ENCODE data around the gene NME8. TPM values are rescaled to one million over a fixed set of nuclear protein-coding genes. Genes with fewer than 3 reads are reported as not detected.

Gene NME8
- total RNA-seq, 3 donors from 2014 or later (not counting 1 experiment from before 2014, with no cell fraction given) = 23.5 to 37.0 (median 27.1) TPM

DNA sequence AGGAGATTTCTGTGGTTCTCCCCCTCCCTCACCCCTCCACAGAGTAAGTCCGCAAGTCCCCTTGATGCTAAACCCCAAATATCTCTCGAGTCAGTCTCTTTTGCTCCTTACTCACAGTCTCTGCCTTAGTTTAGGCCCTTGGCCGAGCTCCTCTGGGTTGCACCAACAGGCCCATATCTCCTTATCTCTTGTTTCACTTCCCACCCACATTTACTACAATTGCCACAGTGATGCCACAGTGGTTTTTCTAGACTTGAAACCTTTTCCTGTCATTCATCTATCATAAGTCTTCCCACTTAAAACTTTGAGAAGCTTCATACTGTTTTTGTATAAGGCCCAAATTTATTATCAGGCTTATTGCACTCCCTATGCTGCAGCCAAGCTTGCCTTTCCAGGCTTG, 23.4 kb upstream of the NME8 start:
- no peak overlapping the region for H3K4me3 ChIP-seq (ENCODE audit: low read length)
- peak overlapping the region; percentile 49 for H3K4me3 Mint-ChIP-seq
- peaks cover 2 to 12% of the 10 kb centered on the region in 2 donors for H3K27me3 Mint-ChIP-seq (ENCODE audit: low read depth in 2 of 2)
- H3K27me3 ChIP-seq (ENCODE audit: control insufficient read depth, insufficient read depth, low read length) = no peaks in the 10 kb centered on the region
- H3K9me3 Mint-ChIP-seq = no peaks in the 10 kb centered on the region
- no peak for DNase-seq
- H3K9me3 ChIP-seq (ENCODE audit: control insufficient read depth, insufficient read depth, low read length) = no peaks in the 10 kb centered on the region
- TF ChIP-seq, protein P1, sequence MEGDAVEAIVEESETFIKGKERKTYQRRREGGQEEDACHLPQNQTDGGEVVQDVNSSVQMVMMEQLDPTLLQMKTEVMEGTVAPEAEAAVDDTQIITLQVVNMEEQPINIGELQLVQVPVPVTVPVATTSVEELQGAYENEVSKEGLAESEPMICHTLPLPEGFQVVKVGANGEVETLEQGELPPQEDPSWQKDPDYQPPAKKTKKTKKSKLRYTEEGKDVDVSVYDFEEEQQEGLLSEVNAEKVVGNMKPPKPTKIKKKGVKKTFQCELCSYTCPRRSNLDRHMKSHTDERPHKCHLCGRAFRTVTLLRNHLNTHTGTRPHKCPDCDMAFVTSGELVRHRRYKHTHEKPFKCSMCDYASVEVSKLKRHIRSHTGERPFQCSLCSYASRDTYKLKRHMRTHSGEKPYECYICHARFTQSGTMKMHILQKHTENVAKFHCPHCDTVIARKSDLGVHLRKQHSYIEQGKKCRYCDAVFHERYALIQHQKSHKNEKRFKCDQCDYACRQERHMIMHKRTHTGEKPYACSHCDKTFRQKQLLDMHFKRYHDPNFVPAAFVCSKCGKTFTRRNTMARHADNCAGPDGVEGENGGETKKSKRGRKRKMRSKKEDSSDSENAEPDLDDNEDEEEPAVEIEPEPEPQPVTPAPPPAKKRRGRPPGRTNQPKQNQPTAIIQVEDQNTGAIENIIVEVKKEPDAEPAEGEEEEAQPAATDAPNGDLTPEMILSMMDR (IDR thresholded peaks at IDR 0.05) = no peak
- WGBS (ENCODE audit: insufficient coverage) = 27% methylated on average over 2 of the region's 3 CpGs
- H3K27ac ChIP-seq (ENCODE audit: low read length) = no peak overlapping the region
- peaks cover 30 to 34% of the 10 kb centered on the region in 2 donors for H3K4me1 Mint-ChIP-seq
- peaks cover 10% of the 10 kb centered on the region for H3K36me3 Mint-ChIP-seq
- intact Hi-C loops (cut with micrococcal nuclease) = no loop called here
- no peaks in the 10 kb centered on the region for H3K36me3 ChIP-seq (ENCODE audit: control insufficient read depth, insufficient read depth, low read length)
- H3K4me1 ChIP-seq (ENCODE audit: control insufficient read depth, insufficient read depth, low read length) = peaks cover 9% of the 10 kb centered on the region
- H3K27ac Mint-ChIP-seq = peak overlapping the region; percentile 57 to 61
- peak; percentile 36 to 90 (median 61) for ATAC-seq

GRCh38 chr7:37826825-37827224, 21.6 kb upstream of the NME8 start:
- H3K36me3 ChIP-seq (ENCODE audit: control insufficient read depth, insufficient read depth, low read length) = no peaks in the 10 kb centered on the region
- TF ChIP-seq, protein P1 (IDR thresholded peaks at IDR 0.05) = no peak
- no peaks in the 10 kb centered on the region for H3K9me3 ChIP-seq (ENCODE audit: control insufficient read depth, insufficient read depth, low read length)
- no peaks in the 10 kb centered on the region for H3K27me3 ChIP-seq (ENCODE audit: control insufficient read depth, insufficient read depth, low read length)
- intact Hi-C loops (cut with micrococcal nuclease) = no loop called here
- H3K36me3 Mint-ChIP-seq = peaks cover 10% of the 10 kb centered on the region
- H3K4me3 Mint-ChIP-seq = peak overlapping the region; percentile 5
- peak in 1 of 2 donors; percentile 4 for DNase-seq
- H3K4me3 ChIP-seq (ENCODE audit: low read length) = no peak overlapping the region
- 31% methylated on average over 4 of the region's 4 CpGs for WGBS (ENCODE audit: insufficient coverage)
- no peak overlapping the region for H3K27ac ChIP-seq (ENCODE audit: low read length)
- H3K27ac Mint-ChIP-seq = peak overlapping the region; percentile 8 to 68
- peaks cover 2 to 12% of the 10 kb centered on the region in 2 donors for H3K27me3 Mint-ChIP-seq (ENCODE audit: low read depth in 2 of 2)
- peaks cover 9% of the 10 kb centered on the region for H3K4me1 ChIP-seq (ENCODE audit: control insufficient read depth, insufficient read depth, low read length)
- H3K9me3 Mint-ChIP-seq = no peaks in the 10 kb centered on the region
- ATAC-seq = peak in 2 of 3 donors; percentile 65 to 91
- H3K4me1 Mint-ChIP-seq = peaks cover 32 to 34% of the 10 kb centered on the region in 2 donors

GRCh38 chr7:37831244-37831643, 17.2 kb upstream of the NME8 start:
- ATAC-seq = no peak
- peaks cover 26 to 28% of the 10 kb centered on the region in 2 donors for H3K4me1 Mint-ChIP-seq

More at GRCh38 chr7:37831244-37831643, 17.2 kb upstream of the NME8 start:
- Histone ChIP-seq H3K9me3 (ENCODE audit: control insufficient read depth, insufficient read depth, low read length) (no peaks in the 10 kb centered on the region), H3K4me1 (ENCODE audit: control insufficient read depth, insufficient read depth, low read length) (peaks cover 10% of the 10 kb centered on the region), H3K27ac (ENCODE audit: low read length) (no peak overlapping the region), H3K4me3 (ENCODE audit: low read length) (no peak overlapping the region), H3K27me3 (ENCODE audit: control insufficient read depth, insufficient read depth, low read length) (no peaks in the 10 kb centered on the region), H3K36me3 (ENCODE audit: control insufficient read depth, insufficient read depth, low read length) (no peaks in the 10 kb centered on the region)
- Mint-ChIP-seq H3K27me3 (ENCODE audit: low read depth in 2 of 2) (peaks cover 0 to 6% of the 10 kb centered on the region in 2 donors), H3K4me3 (no peak overlapping the region), H3K27ac (no peak overlapping the region), H3K36me3 (no peaks in the 10 kb centered on the region), H3K9me3 (no peaks in the 10 kb centered on the region)
- WGBS (ENCODE audit: insufficient coverage) = 87% methylated on average over 2 of the region's 2 CpGs
- no peak for DNase-seq
- TF ChIP-seq, protein P1 (IDR thresholded peaks at IDR 0.05) = no peak
- intact Hi-C loops (cut with micrococcal nuclease) = loop anchor here (5.0 kb wide), 1 partner anchor 319 kb away; no protein-coding TSS in a partner anchor

All from natural killer cell (primary cell).